Germinal center (tissue), 1 donor: ENCODE measurements around the gene ITPR2.
"Not testable (repeated sequence)": the region's sequence is repeated elsewhere in the genome, so short reads cannot be mapped to it uniquely, and the experiment has no call there.

ENCODE experiments used
- DNase-seq: peaks from one replicate; pipeline ENCODE4 v3.0.0; 2012; ENCODE audit warnings: mixed read lengths, low spot score

The ITPR2 gene

GRCh38 chr12:26661399-26661798, 171.6 kb downstream of the ITPR2 start:
- DNase-seq: no peak

- no peak for DNase-seq
Measured at GRCh38 chr12:26659930-26660329, 173.1 kb downstream of the ITPR2 start.

- no peak for DNase-seq
Measured at GRCh38 chr12:26658991-26659390, 174.0 kb downstream of the ITPR2 start.

GRCh38 chr12:26654623-26655022, 178.4 kb downstream of the ITPR2 start:
- no peak for DNase-seq

- peak; percentile 67 for DNase-seq
Measured at GRCh38 chr12:26651566-26652188, 181.3 kb downstream of the ITPR2 start.

- DNase-seq: no peak
Measured at GRCh38 chr12:26651036-26651435, 182.0 kb downstream of the ITPR2 start.

GRCh38 chr12:26648999-26649398, 184.0 kb downstream of the ITPR2 start:
- no peak for DNase-seq

- DNase-seq: no peak
Measured at GRCh38 chr12:26648584-26648983, 184.4 kb downstream of the ITPR2 start.

GRCh38 chr12:26648066-26648465, 184.9 kb downstream of the ITPR2 start:
- DNase-seq: no peak

- DNase-seq: no peak
Measured at GRCh38 chr12:26647088-26647487, 185.9 kb downstream of the ITPR2 start.

GRCh38 chr12:26646571-26646970, 186.4 kb downstream of the ITPR2 start:
- no peak for DNase-seq

- DNase-seq: not testable (repeated sequence)
Measured at GRCh38 chr12:26644376-26644775, 188.6 kb downstream of the ITPR2 start.

GRCh38 chr12:26643532-26644315, 189.3 kb downstream of the ITPR2 start:
- no peak for DNase-seq

GRCh38 chr12:26642361-26642760, 190.6 kb downstream of the ITPR2 start:
- DNase-seq: no peak

- DNase-seq: no peak
Measured at GRCh38 chr12:26636710-26637328, 196.2 kb downstream of the ITPR2 start.

- no peak for DNase-seq
Measured at GRCh38 chr12:26633591-26634210, 199.3 kb downstream of the ITPR2 start.

GRCh38 chr12:26632756-26633155, 200.2 kb downstream of the ITPR2 start:
- DNase-seq: no peak

- DNase-seq: no peak
Measured at GRCh38 chr12:26631846-26632245, 201.1 kb downstream of the ITPR2 start.

GRCh38 chr12:26630546-26631027, 202.4 kb downstream of the ITPR2 start:
- DNase-seq: no peak

GRCh38 chr12:26629864-26630263, 203.1 kb downstream of the ITPR2 start:
- no peak for DNase-seq

GRCh38 chr12:26628234-26628633, 204.8 kb downstream of the ITPR2 start:
- DNase-seq: no peak

- no peak for DNase-seq
Measured at GRCh38 chr12:26627335-26627734, 205.7 kb downstream of the ITPR2 start.

GRCh38 chr12:26623136-26623535, 209.9 kb downstream of the ITPR2 start:
- no peak for DNase-seq
